Karpas-422 (cell line): ENCODE results near the gene PROX1. TPM values are rescaled to one million over a fixed set of nuclear protein-coding genes. Genes with fewer than 3 reads are reported as not detected.

ENCODE experiments used
- DNase-seq: peaks from one replicate; pipeline ENCODE4 v3.0.0-alpha.2; 2015
- H2AFZ ChIP-seq: fragments of 200-600 bp; sonication (generic); 2 replicates; pipeline ENCODE4 v1.6.1; 2014; ENCODE audit warnings: antibody characterized with exemption, low read length, mixed read lengths
- H3K27ac ChIP-seq: fragments of 200-600 bp; sonication (generic); 2 replicates; pipeline ENCODE4 v1.5.1; 2014; ENCODE audit warnings: mild to moderate bottlenecking, low read length, moderate library complexity
- H3K27me3 ChIP-seq: fragments of 200-600 bp; sonication (generic); 2 replicates; pipeline ENCODE4 v1.6.1; 2014; ENCODE audit warnings: low read length, mixed read lengths
- H3K36me3 ChIP-seq: fragments of 200-600 bp; sonication (generic); 2 replicates; pipeline ENCODE4 v1.6.1; 2014; ENCODE audit warnings: low read length, mixed read lengths; ENCODE audit not compliant: insufficient read depth
- H3K4me1 ChIP-seq: fragments of 200-600 bp; sonication (generic); 2 replicates; pipeline ENCODE4 v1.6.1; 2014; ENCODE audit warnings: mild to moderate bottlenecking, low read length, mixed read lengths
- H3K4me2 ChIP-seq: fragments of 200-600 bp; sonication (generic); 2 replicates; pipeline ENCODE4 v1.6.1; 2014; ENCODE audit warnings: low read length, low read depth, mild to moderate bottlenecking; ENCODE audit not compliant: poor library complexity, severe bottlenecking
- H3K4me3 ChIP-seq: fragments of 200-600 bp; sonication (generic); 2 replicates; pipeline ENCODE4 v1.5.1; 2014; ENCODE audit warnings: mild to moderate bottlenecking, antibody characterized with exemption, low read length, mixed read lengths
- H3K79me2 ChIP-seq: fragments of 200-600 bp; sonication (generic); 2 replicates; pipeline ENCODE4 v1.6.1; 2014; ENCODE audit warnings: mild to moderate bottlenecking, low read length, mixed read lengths
- H3K9ac ChIP-seq: fragments of 200-600 bp; sonication (generic); 2 replicates; pipeline ENCODE4 v1.6.0; 2014; ENCODE audit warnings: low read length
- H3K9me2 ChIP-seq: fragments of 200-600 bp; sonication (generic), shearing (Covaris generic); replicated peaks from 2 replicates; pipeline ENCODE4 v1.6.0; 2014; ENCODE audit warnings: mild to moderate bottlenecking, low read length, moderate library complexity; ENCODE audit not compliant: insufficient read depth
- H3K9me3 ChIP-seq: fragments of 300-700, 200-600 bp; sonication (generic); 2 replicates; pipeline ENCODE4 v1.6.1; 2014; ENCODE audit warnings: low read length, mixed read lengths
- H4K20me1 ChIP-seq: fragments of 200-600 bp; sonication (generic); 2 replicates; pipeline ENCODE4 v1.6.1; 2014; ENCODE audit warnings: mild to moderate bottlenecking, antibody characterized with exemption, low read length, low read depth; ENCODE audit not compliant: insufficient read depth
- total RNA-seq: library from RNA; depleted of rRNA; stranded (reverse); fragments of >200 nt; shearing (Covaris generic); gene quantifications from 2 replicates; pipeline ENCODE4 v1.2.3, GENCODE V29; 2014; ENCODE audit warnings: low replicate concordance

Gene PROX1
- total RNA-seq, 1 experiment from 2014 or later, result 0.41 TPM

DNA sequence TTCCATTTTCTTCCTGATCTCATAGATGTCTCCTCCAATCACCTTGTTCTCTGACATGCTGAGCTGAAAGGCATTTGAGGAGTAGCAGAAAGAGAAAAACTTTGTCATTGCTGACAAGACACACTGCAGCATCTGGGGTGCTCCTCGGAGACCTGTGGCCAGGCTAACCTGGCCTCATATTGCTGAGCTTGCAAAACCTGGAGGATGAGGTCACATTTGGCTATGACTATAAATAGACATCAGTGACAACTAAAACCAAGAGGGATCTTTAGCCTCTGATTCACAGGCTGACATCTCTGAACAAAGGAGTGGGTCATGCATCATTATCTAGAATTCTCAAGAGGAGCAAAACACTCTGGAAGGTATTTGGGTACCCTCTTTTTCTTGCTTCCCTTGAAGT, 83.7 kb downstream of the PROX1 start:
- H3K4me1 ChIP-seq, result no peaks in the 10 kb centered on the region
- H3K4me3 ChIP-seq, result no peak overlapping the region
- no peak overlapping the region for H2AFZ ChIP-seq
- H3K4me2 ChIP-seq, result no peak overlapping the region
- H3K9me3 ChIP-seq, result no peaks in the 10 kb centered on the region
- H3K36me3 ChIP-seq, result no peaks in the 10 kb centered on the region
- H3K27ac ChIP-seq, result no peak overlapping the region
- no peaks in the 10 kb centered on the region for H4K20me1 ChIP-seq
- no peaks in the 10 kb centered on the region for H3K79me2 ChIP-seq
- no peaks in the 10 kb centered on the region for H3K27me3 ChIP-seq
- DNase-seq, result no peak
- H3K9me2 ChIP-seq, result no peaks in the 10 kb centered on the region
- no peak overlapping the region for H3K9ac ChIP-seq

DNA sequence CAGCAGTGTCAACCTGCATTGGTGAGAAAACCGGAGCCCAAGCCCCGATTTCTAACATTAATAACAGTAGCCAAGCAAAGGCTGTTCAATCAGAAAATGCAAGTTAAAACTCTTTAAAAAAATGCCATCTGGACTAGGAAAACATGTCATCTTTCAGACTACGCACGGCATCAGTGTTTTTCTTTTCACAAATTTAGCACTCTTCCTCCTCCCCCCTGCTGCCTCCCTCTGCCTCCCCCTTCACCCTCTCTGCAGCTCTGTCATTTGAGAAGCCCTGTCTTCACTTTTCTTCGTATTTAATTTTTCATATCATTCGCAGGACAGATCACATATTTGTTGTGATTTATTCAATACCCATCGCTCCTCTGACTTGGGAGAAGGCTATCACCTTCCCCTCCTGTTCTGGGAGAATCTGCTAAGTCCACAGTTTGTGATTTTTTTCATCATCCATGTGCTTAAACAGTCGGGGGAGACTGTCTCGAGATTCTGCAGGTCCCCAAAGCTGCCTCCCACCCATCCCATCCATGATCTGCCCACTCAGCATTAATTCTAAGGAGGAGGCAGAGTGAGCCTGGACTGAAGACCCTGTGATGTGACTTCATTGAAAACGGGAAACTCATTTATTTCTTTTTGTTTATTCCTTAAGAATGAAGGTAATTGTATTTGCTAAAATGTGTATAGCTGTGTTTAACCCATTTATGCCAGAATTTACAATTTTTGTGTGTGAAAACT, 84.8 kb downstream of the PROX1 start:
- Histone ChIP-seq H3K27ac (no peak overlapping the region), H4K20me1 (no peaks in the 10 kb centered on the region)

GRCh38 chr1:214074477-214074876, 86.7 kb downstream of the PROX1 start:
- Histone ChIP-seq H3K4me3 (no peak overlapping the region), H3K36me3 (no peaks in the 10 kb centered on the region), H3K9me3 (no peaks in the 10 kb centered on the region), H3K27ac (no peak overlapping the region), H3K79me2 (no peaks in the 10 kb centered on the region), H3K4me2 (no peak overlapping the region), H3K27me3 (no peaks in the 10 kb centered on the region), H4K20me1 (no peaks in the 10 kb centered on the region), H2AFZ (no peak overlapping the region), H3K9ac (no peak overlapping the region), H3K9me2 (no peaks in the 10 kb centered on the region), H3K4me1 (no peaks in the 10 kb centered on the region)
- DNase-seq, result no peak

More for the DNA sequence above, 84.8 kb downstream of the PROX1 start:
- Histone ChIP-seq H3K4me1 (no peaks in the 10 kb centered on the region), H3K79me2 (no peaks in the 10 kb centered on the region), H3K27me3 (no peaks in the 10 kb centered on the region), H3K9me2 (no peaks in the 10 kb centered on the region), H3K36me3 (no peaks in the 10 kb centered on the region), H2AFZ (no peak overlapping the region), H3K9me3 (no peaks in the 10 kb centered on the region), H3K9ac (no peak overlapping the region), H3K4me2 (no peak overlapping the region), H3K4me3 (no peak overlapping the region)
- DNase-seq, result no peak

GRCh38 chr1:214075305-214075998, 87.7 kb downstream of the PROX1 start:
- H3K79me2 ChIP-seq, result no peaks in the 10 kb centered on the region
- no peaks in the 10 kb centered on the region for H3K4me1 ChIP-seq
- DNase-seq, result no peak
- H3K4me3 ChIP-seq, result no peak overlapping the region
- H3K4me2 ChIP-seq, result no peak overlapping the region
- no peak overlapping the region for H3K27ac ChIP-seq
- H3K36me3 ChIP-seq, result no peaks in the 10 kb centered on the region
- no peaks in the 10 kb centered on the region for H3K9me3 ChIP-seq
- H3K9me2 ChIP-seq, result no peaks in the 10 kb centered on the region
- H2AFZ ChIP-seq, result no peak overlapping the region
- H3K27me3 ChIP-seq, result no peaks in the 10 kb centered on the region
- no peak overlapping the region for H3K9ac ChIP-seq
- H4K20me1 ChIP-seq, result no peaks in the 10 kb centered on the region

- Histone ChIP-seq H3K9me3 (no peaks in the 10 kb centered on the region), H3K4me1 (no peaks in the 10 kb centered on the region), H3K27me3 (no peaks in the 10 kb centered on the region), H3K27ac (no peak overlapping the region), H3K79me2 (no peaks in the 10 kb centered on the region), H3K4me3 (no peak overlapping the region), H3K9me2 (no peaks in the 10 kb centered on the region), H3K4me2 (no peak overlapping the region), H4K20me1 (no peaks in the 10 kb centered on the region), H2AFZ (no peak overlapping the region), H3K9ac (no peak overlapping the region), H3K36me3 (no peaks in the 10 kb centered on the region)
- DNase-seq, result no peak
Observed at GRCh38 chr1:214075999-214076707, 88.4 kb downstream of the PROX1 start.

DNA sequence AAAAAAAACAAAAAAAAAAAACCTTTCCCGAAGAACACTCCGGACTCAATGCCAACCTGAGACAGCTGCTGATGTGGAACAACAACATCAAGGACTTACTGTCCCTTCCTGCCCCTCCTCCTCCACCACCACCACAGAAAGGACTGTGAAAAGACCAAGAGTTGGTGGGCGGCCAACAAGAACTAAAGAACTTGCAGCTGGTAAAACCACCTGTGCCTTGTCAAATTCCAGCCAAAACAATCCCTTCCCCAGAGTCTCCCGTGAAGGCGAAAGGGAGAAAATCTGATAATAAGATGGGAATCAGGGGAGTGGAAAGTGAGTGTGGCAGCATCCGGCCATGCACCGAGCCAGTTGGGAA, 88.9 kb downstream of the PROX1 start:
- H3K9me2 ChIP-seq, result no peaks in the 10 kb centered on the region
- H3K4me2 ChIP-seq, result no peak overlapping the region
- no peaks in the 10 kb centered on the region for H3K27me3 ChIP-seq
- no peaks in the 10 kb centered on the region for H3K79me2 ChIP-seq
- no peaks in the 10 kb centered on the region for H3K4me1 ChIP-seq
- H3K4me3 ChIP-seq, result no peak overlapping the region
- no peak overlapping the region for H2AFZ ChIP-seq
- H4K20me1 ChIP-seq, result no peaks in the 10 kb centered on the region
- H3K9ac ChIP-seq, result no peak overlapping the region
- H3K27ac ChIP-seq, result no peak overlapping the region
- DNase-seq, result no peak
- no peaks in the 10 kb centered on the region for H3K36me3 ChIP-seq
- no peaks in the 10 kb centered on the region for H3K9me3 ChIP-seq

DNA sequence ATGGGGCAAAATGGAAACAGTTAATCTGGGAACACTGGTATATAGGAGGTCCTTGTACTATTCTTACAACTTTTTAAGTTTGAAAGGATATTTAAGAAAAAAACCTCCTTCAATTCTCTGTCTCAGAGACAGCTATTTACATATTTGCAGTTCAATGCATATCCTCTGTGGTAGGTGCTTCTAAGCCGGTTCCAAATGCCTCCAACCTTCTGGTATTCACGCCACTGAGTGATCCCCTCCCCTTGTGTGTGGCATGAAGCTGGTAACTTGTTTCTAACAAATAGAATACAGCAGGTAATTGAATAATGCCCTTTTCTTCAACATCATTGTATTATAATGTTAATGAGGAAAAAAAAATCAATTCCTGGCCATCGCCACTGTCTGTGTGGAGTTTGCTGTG, 91.2 kb downstream of the PROX1 start:
- H3K9ac ChIP-seq, result no peak overlapping the region
- no peaks in the 10 kb centered on the region for H3K4me1 ChIP-seq
- no peak overlapping the region for H2AFZ ChIP-seq
- H3K79me2 ChIP-seq, result no peaks in the 10 kb centered on the region
- H3K4me2 ChIP-seq, result no peak overlapping the region
- no peaks in the 10 kb centered on the region for H3K9me2 ChIP-seq
- no peaks in the 10 kb centered on the region for H3K9me3 ChIP-seq
- no peaks in the 10 kb centered on the region for H3K27me3 ChIP-seq
- no peak overlapping the region for H3K4me3 ChIP-seq
- H3K36me3 ChIP-seq, result no peaks in the 10 kb centered on the region
- DNase-seq, result no peak
- no peak overlapping the region for H3K27ac ChIP-seq
- H4K20me1 ChIP-seq, result no peaks in the 10 kb centered on the region

DNA sequence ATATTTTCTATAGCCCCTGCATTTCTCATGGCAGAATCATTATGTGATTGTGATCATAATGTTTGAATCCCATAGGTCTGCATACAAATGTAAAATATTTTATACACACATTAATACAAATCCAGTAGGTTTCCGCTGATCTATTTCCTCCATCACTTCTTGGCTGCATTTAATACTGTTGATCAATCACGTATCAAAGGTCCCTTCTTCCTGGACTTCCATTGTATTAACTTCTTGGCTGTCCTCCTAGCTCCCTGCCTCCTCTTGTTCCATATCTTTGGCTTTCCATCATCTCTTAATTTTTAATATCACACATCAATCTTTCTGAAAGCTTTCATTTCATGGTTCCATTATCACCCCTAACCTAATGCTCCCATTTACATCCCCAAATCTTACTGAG, 97.6 kb downstream of the PROX1 start:
- Histone ChIP-seq H3K4me2 (no peak overlapping the region), H3K9me3 (no peaks in the 10 kb centered on the region), H3K9ac (no peak overlapping the region), H3K36me3 (no peaks in the 10 kb centered on the region), H3K27me3 (no peaks in the 10 kb centered on the region), H2AFZ (no peak overlapping the region), H3K79me2 (no peaks in the 10 kb centered on the region), H3K27ac (no peak overlapping the region), H3K4me3 (no peak overlapping the region), H3K9me2 (no peaks in the 10 kb centered on the region), H4K20me1 (no peaks in the 10 kb centered on the region), H3K4me1 (no peaks in the 10 kb centered on the region)
- no peak for DNase-seq
